ENCODE results near the gene EPN3. TPM values are rescaled to one million over a fixed set of nuclear protein-coding genes. Genes with fewer than 3 reads are reported as not detected.

EPN3 gene
- total RNA-seq, 1 donor from 2014 or later, result 0.31 TPM

DNA sequence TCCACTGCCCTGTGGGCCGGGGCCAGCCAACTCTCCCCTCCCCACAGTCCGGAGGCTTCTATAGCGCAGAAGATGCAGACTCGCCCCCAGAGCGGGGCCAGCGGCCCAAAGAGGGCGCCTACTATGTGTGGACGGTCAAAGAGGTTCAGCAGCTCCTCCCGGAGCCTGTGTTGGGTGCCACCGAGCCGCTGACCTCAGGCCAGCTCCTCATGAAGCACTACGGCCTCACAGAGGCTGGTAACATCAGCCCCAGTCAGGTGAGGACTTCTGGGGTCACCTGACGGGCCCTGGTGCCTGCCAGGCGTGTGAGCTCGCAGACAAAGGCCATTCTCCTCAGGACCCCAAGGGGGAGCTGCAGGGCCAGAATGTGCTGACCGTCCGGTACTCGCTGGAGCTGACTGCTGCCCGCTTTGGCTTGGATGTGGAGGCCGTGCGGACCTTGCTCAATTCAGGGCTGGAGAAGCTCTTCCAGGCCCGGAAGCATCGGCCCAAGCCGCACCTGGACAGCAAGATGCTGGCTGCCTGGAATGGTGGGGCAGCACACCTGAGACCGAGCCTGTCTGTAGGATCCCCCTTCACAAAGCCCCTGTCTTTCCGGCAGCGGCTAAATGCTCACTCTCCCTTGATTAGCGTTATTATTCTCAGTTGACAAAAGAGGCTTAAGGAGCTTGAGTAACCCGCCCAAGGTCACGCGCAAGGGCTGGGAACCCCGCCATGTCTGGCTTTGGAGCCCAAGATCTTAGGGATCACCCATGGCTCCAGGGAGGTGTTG, 18.3 kb downstream of the EPN3 start:
- peak; percentile 70 for DNase-seq

- DNase-seq, result no peak
These were observed 18.9 kb downstream of the EPN3 start for GRCh38 chr17:50551433-50551815.

- no peak for DNase-seq
These were observed 19.3 kb downstream of the EPN3 start for GRCh38 chr17:50551884-50552283.

DNA sequence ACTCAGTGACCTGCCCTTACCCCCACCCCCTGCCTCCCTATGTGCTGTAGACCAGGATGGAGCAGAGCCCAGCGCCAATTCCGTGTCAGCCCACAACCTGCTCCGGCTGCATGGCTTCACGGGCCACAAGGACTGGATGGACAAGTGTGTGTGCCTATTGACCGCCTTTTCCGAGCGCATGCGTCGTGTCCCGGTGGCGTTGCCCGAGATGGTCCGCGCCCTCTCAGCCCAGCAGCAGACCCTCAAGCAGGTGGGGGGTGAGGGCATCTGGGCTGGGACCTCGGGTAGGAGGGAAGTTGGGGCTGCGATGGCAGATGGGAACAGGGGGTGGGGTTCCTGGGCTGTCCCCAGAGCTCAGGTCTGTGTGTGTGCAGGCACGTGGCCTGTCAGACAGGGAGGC, 21.7 kb downstream of the EPN3 start:
- DNase-seq, result no peak

DNA sequence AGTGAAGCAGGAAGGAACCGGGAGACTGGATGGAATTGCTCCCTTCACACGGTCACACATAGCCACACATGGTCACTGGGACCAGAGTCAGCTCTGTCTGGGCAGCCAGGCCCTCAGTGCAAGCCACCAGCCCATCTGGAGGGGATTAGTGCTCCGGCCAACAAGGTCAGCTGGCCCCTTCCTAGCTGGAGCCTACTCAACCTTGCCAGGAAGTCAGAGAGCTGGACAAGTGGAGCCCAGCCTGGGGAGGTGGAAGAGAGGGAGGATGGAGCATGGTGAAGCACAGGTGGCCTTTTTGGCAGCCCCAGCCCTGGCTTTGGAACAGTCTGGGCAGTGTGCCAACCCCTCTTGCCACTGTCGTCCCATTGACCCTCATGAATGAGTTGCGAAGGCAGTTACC, 24.3 kb downstream of the EPN3 start:
- no peak for DNase-seq

GRCh38 chr17:50557630-50558029, 25.1 kb downstream of the EPN3 start:
- no peak for DNase-seq

GRCh38 chr17:50558091-50558490, 25.6 kb downstream of the EPN3 start:
- no peak for DNase-seq

GRCh38 chr17:50558581-50558940, 26.0 kb downstream of the EPN3 start:
- no peak for DNase-seq

DNA sequence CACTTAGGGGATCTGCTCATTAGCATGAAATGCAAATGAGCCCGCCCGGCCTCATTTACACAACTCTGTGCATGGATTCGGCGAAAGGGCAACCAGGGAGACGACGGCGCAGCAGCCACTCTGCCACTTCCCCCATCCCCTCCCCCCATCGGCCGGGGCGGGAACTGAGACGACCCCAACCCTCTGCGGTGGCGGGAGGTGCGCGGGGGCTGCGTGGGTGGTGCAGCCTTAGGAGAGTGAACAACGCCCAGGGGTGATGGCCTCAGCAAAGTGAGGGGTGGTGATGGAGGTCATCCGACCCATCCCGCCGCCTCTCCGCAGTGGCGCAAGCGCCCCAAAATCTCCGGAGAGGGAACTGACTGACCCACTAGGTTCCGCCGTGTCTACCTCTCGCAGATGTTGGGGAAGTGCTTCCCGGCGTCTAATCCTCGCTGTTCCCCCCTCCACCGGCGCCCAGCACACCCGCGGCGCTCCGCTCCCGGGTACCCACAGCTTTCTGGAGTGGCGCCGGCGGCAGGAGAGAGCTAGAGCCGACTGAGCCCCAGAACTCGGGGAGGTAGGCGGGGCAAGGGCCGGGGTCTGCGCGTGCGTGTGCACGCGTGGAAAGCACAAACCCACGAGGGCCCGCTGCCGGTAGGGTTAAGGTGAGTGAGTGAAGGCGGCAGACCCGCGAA, 26.5 kb downstream of the EPN3 start:
- DNase-seq, result no peak

DNA sequence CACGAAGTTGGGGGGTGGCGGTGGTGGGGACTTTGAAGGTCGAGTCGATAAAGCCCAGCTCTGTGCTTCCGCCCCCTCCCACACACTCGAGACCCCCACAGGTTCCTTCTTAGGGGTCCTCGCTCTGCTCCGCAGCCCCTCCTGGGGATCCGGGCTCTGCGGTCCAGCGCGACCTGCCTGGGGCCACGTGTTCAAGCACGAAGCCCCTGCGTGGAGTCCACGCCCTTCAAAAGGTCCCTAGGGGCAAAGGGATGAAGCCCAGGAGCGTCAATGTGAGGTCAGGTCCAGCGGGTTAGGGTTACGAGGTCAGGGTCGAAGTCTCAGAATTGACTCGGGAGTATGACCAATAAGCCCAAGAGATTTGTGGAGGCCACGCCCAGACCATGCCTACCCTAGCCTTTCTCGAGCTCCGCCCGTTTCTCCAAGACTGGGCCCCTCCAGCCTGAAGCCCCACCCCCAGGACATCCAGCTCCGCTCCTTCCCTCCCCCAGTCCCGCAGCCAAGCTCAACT, 27.2 kb downstream of the EPN3 start:
- DNase-seq, result no peak

- DNase-seq, result peak; percentile 86
These were observed 27.8 kb downstream of the EPN3 start, which contains the start of gene CACNA1G for GRCh38 chr17:50560185-50560824. Gene CACNA1G (plus strand): TSS chr17:50560715. CDS start chr17:50561460, 745 bp downstream.

DNA sequence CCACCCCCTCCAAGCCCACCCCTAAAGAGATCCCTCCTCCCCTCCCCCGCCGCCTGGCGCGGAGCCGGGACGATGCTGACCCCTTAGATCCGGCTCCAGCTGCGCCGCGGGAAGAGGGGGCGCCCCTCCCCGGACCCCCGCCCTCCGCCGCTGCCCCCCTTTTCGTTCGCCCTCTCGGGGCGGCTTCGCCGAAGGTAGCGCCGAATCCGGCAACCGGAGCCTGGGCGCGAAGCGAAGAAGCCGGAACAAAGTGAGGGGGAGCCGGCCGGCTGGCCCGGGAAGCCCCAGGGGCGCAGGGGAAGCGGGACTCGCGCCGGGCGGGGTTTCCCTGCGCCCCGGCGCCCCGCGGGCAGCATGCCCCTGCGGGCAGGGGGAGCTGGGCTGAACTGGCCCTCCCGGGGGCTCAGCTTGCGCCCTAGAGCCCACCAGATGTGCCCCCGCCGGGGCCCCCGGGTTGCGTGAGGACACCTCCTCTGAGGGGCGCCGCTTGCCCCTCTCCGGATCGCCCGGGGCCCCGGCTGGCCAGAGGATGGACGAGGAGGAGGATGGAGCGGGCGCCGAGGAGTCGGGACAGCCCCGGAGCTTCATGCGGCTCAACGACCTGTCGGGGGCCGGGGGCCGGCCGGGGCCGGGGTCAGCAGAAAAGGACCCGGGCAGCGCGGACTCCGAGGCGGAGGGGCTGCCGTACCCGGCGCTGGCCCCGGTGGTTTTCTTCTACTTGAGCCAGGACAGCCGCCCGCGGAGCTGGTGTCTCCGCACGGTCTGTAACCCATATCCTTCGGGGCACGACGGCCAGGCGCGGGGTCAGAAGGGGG, 28.6 kb downstream of the EPN3 start:
- no peak for DNase-seq

- DNase-seq, result no peak
These were observed 29.2 kb downstream of the EPN3 start for GRCh38 chr17:50561746-50562141.

DNA sequence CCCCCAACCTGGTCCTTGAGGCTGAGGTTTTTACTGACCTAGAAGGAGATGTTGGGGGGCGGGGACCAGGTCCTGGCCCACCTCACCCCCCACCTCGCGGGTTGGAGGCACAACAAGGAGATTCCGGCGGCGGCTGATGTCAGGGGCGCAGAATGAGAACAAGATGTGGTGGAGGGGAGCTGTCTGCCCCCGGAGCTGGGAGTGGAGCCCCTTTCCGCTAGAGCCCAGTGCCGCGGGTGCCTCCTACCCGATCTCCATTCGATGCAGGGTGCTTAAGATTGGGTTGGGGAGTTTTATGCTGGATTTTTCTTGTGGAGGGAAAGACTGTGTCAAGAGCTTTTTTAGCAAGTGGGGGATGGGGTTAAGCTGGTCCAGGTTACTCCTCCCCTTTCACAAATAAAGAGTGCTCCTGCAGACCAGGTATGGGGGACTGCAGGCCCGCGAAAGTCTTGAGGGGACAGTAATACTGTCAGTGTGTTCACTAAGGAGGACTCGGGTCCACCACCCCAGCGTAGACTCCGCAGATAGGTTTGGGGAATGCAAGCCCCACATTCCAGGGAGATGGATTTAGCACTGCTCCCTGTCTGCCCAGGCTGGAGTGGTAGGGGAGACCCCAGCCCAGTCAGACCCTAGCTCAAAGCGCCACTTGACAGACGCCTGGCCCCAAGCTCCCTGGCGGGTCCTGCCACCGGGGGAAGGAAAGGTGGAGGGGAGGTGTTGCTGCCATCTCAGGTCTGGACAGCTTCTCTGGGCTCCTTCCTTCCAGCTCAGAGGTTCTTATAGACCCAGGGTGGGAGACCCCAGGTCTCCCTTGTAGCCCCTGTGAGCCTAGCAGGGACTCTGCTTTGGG, 29.9 kb downstream of the EPN3 start:
- no peak for DNase-seq

DNA sequence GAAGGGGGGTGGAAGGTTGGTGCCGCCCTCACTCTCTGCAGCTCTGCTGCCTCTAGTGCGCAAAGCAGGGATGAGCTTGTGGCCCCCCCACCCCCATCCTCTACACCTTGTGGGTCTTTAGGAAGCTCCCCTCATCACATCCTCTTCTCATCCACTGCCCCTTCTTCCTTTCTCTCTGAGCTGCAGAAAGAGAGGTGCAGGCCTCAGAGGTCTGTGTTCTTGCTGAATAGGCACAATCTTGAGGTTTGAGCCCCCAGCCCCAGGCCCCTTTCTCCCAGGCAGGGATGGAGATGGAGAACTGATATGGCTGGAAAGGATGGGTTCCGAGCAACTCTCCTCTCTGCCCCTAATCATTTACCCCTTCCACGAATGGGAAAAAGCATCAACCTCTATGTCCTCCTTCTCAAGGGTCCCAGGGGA, 30.6 kb downstream of the EPN3 start:
- DNase-seq, result no peak

DNA sequence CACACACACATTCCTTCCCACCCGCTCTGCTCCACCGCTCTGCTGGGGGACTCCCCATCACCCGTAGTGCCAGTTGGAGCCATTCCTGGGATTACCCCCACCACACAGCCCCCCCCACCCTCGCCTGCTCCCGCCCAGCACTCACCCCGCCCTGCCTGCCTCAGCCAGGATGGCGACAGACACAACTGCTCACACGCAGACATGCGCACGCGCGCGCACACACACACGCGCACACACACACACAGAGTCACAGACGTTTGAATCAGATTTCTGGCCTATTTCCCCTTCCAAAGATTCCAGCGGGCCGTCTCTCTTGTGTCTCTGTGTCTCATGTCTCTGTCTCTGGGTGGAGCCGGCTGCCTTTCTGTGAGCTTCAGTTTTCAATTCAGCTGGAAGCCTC, 32.4 kb downstream of the EPN3 start:
- peak; percentile 67 for DNase-seq

DNA sequence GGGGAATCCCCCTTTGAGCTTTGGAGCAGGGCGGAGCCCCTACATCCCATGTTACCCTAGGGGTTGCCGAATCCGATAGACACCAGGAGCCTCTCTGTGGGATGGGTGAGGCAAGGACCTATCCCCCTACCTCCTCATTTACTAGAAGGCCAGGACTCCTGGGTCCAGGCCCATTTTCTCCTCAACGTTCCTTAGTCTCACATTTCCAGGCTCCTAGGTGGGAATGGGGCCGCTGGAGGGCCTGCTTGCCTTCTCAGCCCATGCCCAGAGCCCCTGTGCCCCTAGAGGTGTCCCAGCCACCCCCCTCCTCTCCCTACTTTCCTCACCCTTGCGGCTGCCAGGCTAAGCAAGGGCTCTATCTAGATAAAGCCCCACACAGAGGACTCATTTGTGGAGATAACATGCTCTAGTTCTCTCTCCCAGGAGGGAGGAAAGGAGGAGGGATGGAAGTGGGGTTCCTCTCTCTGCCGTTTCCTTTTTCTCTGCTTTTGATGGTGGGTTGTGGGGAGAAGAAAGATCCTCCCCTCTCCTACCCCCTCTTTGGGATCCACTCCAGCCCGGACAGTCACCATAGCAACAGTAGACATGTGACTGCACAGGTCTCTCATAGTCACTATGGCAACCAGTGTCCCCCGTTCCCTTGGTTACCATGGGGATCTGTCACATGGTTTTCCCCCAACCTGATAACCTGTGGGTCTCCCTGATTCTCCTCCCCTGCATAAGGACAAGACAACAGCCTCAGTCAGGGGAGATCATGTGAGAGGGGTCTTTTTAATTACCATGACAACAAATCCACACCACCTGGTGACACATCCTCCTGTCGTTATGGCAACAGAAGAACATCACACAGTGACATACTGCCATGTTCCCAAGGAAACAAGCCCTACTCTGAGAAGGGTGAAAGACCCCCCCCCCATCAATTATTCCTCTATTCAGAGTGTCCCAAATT, 33.1 kb downstream of the EPN3 start:
- DNase-seq, result peak; percentile 77

- no peak for DNase-seq
These were observed 34.4 kb downstream of the EPN3 start for GRCh38 chr17:50566886-50567285.

GRCh38 chr17:50568659-50569058, 36.1 kb downstream of the EPN3 start:
- no peak for DNase-seq

- DNase-seq, result no peak
These were observed 37.1 kb downstream of the EPN3 start for GRCh38 chr17:50569592-50569991.

Data from occipital lobe (tissue), 2 donors.